GM12878 (cell line): ENCODE measurements around the gene CACNG3. TPM values are rescaled to one million over a fixed set of nuclear protein-coding genes. Genes with fewer than 3 reads are reported as not detected.

ENCODE experiments used
- ATAC-seq: fragments of 200-7000 bp; cut with Tn5 transposase; 3 replicates; pipeline ENCODE4 v1.9.1; 2020; ENCODE audit warnings: mild to moderate bottlenecking, moderate library complexity
- BruUV-seq: library from RNA; stranded (reverse); fragments of 400-500 nt; replicated peaks from 2 replicates; lab custom pipeline; 2021; lab: Mats Ljungman, UMichigan
- CTCF ChIA-PET: fragments of 300-600 bp; sonication (Branson Sonifier 250); formaldehyde crosslinking; extraction: SDS; loops from one replicate; lab custom pipeline; 2021; ENCODE audit warnings: inconsistent platforms; lab: Yijun Ruan, JAX
- POLR2A ChIA-PET: fragments of 350-600 bp; formaldehyde crosslinking; extraction: SDS; loops from one replicate; lab custom pipeline; 2021; ENCODE audit warnings: inconsistent platforms; lab: Charles Lee
- RAD21 ChIA-PET: fragments of 300-600 bp; sonication (Branson Sonifier 250); formaldehyde crosslinking; loops from one replicate; lab custom pipeline; 2023; ENCODE audit warnings: antibody characterized with exemption; ENCODE audit not compliant: unreplicated experiment; lab: Charles Lee
- SMC1A ChIA-PET: fragments of 300-600 bp; sonication (Branson Sonifier 250); formaldehyde crosslinking; loops from one replicate; lab custom pipeline; 2023; ENCODE audit not compliant: unreplicated experiment, uncharacterized antibody; lab: Charles Lee
- DNase-seq: peaks from one replicate; pipeline ENCODE4 v3.0.0-alpha.2; 2011; ENCODE audit warnings: low read depth, low spot score
- FAIRE-seq: peaks from 3 replicates; lab custom pipeline; 2011; peaks lifted over from hg19 to GRCh38; lab: Jason Lieb, UNC
- H2AFZ ChIP-seq: 2 replicates; pipeline ENCODE4 v1.6.0; 2011; ENCODE audit warnings: low read depth, low read length, control low read depth; ENCODE audit not compliant: control insufficient read depth
- H3K27ac ChIP-seq: 2 replicates; pipeline ENCODE4 v1.5.1; 2011; ENCODE audit warnings: control low read depth; ENCODE audit not compliant: control insufficient read depth, insufficient read depth
- H3K27me3 ChIP-seq, 2 experiments: replicated peaks in 1 of 2; 2 replicates each; pipeline versions ENCODE4 v1.6.0 to v1.6.1; 2011; ENCODE audit warnings: low read length in 1 of 2; ENCODE audit not compliant: control insufficient read depth in 2 of 2, insufficient read depth in 2 of 2
- H3K36me3 ChIP-seq, 2 experiments: 2 replicates each; pipeline ENCODE4 v1.5.1; 2011; ENCODE audit warnings: low read length in 1 of 2; ENCODE audit not compliant: control insufficient read depth in 2 of 2, insufficient read depth in 2 of 2
- H3K4me1 ChIP-seq: 2 replicates; pipeline ENCODE4 v1.6.1; 2011; ENCODE audit warnings: mild to moderate bottlenecking, low read length, moderate library complexity, mixed read lengths; ENCODE audit not compliant: control insufficient read depth, insufficient read depth
- H3K4me2 ChIP-seq: 2 replicates; pipeline ENCODE4 v1.6.0; 2011; ENCODE audit warnings: control low read depth; ENCODE audit not compliant: control insufficient read depth, insufficient read depth
- H3K4me3 ChIP-seq: fragments of 200-600 bp; sonication (generic); 2 replicates; pipeline ENCODE4 v1.5.1; 2016
- H3K79me2 ChIP-seq: 2 replicates; pipeline ENCODE4 v1.6.0; 2011; ENCODE audit warnings: low read length; ENCODE audit not compliant: control insufficient read depth, insufficient read depth
- H3K9ac ChIP-seq: 2 replicates; pipeline ENCODE4 v1.8.0; 2011; ENCODE audit warnings: low read length, control low read depth, mixed read lengths; ENCODE audit not compliant: control insufficient read depth, insufficient read depth
- H3K9me3 ChIP-seq: replicated peaks from 3 replicates; pipeline ENCODE4 v1.5.1; 2011; ENCODE audit warnings: mild to moderate bottlenecking, low read length; ENCODE audit not compliant: control insufficient read depth, insufficient read depth
- H4K20me1 ChIP-seq: 2 replicates; pipeline ENCODE4 v1.6.0; 2011; ENCODE audit not compliant: control insufficient read depth, insufficient read depth
- ASH2L ChIP-seq: fragments of 300-600, 200-600 bp; sonication (generic); IDR thresholded peaks from 2 replicates; pipeline ENCODE4 v1.6.1; 2017; ENCODE audit warnings: low read depth, mild to moderate bottlenecking, borderline replicate concordance
- BCLAF1 ChIP-seq: fragments of 450-650 bp; IDR thresholded peaks from 2 replicates; pipeline ENCODE4 v1.6.1; 2017; ENCODE audit warnings: antibody characterized with exemption, mild to moderate bottlenecking, moderate library complexity
- CBX3 ChIP-seq: fragments of 200-600 bp; sonication (generic); IDR thresholded peaks from 2 replicates; pipeline ENCODE4 v1.6.1; 2016; ENCODE audit warnings: low read depth, borderline replicate concordance
- CREB1 ChIP-seq: IDR thresholded peaks from 2 replicates; pipeline ENCODE4 v1.6.1; 2012; ENCODE audit warnings: low read depth, mild to moderate bottlenecking, inconsistent platforms
- DPF2 ChIP-seq: fragments of 450-650 bp; IDR thresholded peaks from 2 replicates; pipeline ENCODE4 v1.6.1; 2017; ENCODE audit warnings: mild to moderate bottlenecking
- ELK1 ChIP-seq: IDR thresholded peaks from 2 replicates; pipeline ENCODE4 v1.6.1; 2012; ENCODE audit warnings: low read depth, low read length, improper control_type of control experiment
- EZH2 ChIP-seq: IDR thresholded peaks from 2 replicates; pipeline ENCODE4 v1.6.1; 2012; ENCODE audit warnings: low read depth, mild to moderate bottlenecking, control low read depth, inconsistent platforms, low read length, borderline replicate concordance; ENCODE audit not compliant: control insufficient read depth
- HCFC1 ChIP-seq: fragments of 150-350 bp; IDR thresholded peaks from 2 replicates; pipeline ENCODE4 v1.6.1; 2014; ENCODE audit warnings: low read length
- IRF4 ChIP-seq: IDR thresholded peaks from 2 replicates; pipeline ENCODE4 v1.6.1; 2011; ENCODE audit warnings: low read depth, low read length
- NFYA ChIP-seq: IDR thresholded peaks from 2 replicates; pipeline ENCODE4 v1.6.1; 2011; ENCODE audit warnings: low read depth, mild to moderate bottlenecking, low read length, improper control_type of control experiment, borderline replicate concordance
- TCF7 ChIP-seq: IDR thresholded peaks from 2 replicates; pipeline ENCODE4 v1.6.1; 2014; ENCODE audit warnings: antibody characterized with exemption, borderline replicate concordance
- USF2 ChIP-seq: IDR thresholded peaks from 2 replicates; pipeline ENCODE4 v1.6.1; 2011; ENCODE audit warnings: low read depth, low read length, improper control_type of control experiment, borderline replicate concordance
- WGBS: methylation state at CpG from one replicate; pipeline ENCODE4 v1.1.6; 2016; ENCODE audit warnings: low lambda C conversion rate; ENCODE audit not compliant: insufficient replicate concordance, insufficient coverage; ENCODE audit errors: missing lambda C conversion rate; 5-methylcytosine and 5-hydroxymethylcytosine counted together
- in situ Hi-C: fragments of 300-500 bp; cut with MboI; formaldehyde crosslinking; loops from 9 replicates; pipeline ENCODE4 v1.14.3; 2018; ENCODE audit warnings: mixed read lengths
- intact Hi-C: fragments of 100-400 bp; cut with micrococcal nuclease; formaldehyde crosslinking; loops from one replicate; pipeline ENCODE4 v1.14.2; 2022; ENCODE audit not compliant: unreplicated experiment
- polyA plus RNA-seq, 11 experiments: library from polyadenylated mRNA; depleted of rRNA in 4 of 11; unstranded in 6 of 11; stranded (reverse) in 5 of 11; fragments of >200 nt; fragmentation: Nextera tagmentation in 4 of 11; fragmentation: Illumina TruSeq in 1 of 11; extraction: Ambion mirVana in 4 of 11; extraction: Trizol in 1 of 11; gene quantifications; 1 replicate in 1 of 11; 2 replicates in 10 of 11; pipeline versions ENCODE4 v1.2.1 to v1.2.3, GENCODE V29; 2011 to 2016; ENCODE audit warnings: inconsistent platforms in 2 of 11, missing spikeins in 2 of 11, low read depth in 1 of 11
- total RNA-seq, 4 experiments: library from RNA; depleted of rRNA in 3 of 4; stranded (reverse); fragments of >200 nt in 3 of 4; fragmentation: Illumina TruSeq in 1 of 4; extraction: Trizol in 1 of 4; gene quantifications; 2 replicates each; pipeline versions ENCODE4 v1.2.1 to v1.2.3, GENCODE V29; 2013 to 2021
- TF ChIP-seq, protein P1 (sequence below): IDR thresholded peaks from 2 replicates; pipeline ENCODE4 v1.6.1; 2011; ENCODE audit warnings: low read depth, mild to moderate bottlenecking, low read length, moderate library complexity, borderline replicate concordance; ENCODE audit errors: extremely low read depth

The CACNG3 gene
- total and polyA plus RNA-seq, 10 of the 15 experiments (the other 5 are each of a cell fraction or from before 2014, with no cell fraction given) = 0.04 TPM; not detected in 9

- no peak for TF ChIP-seq EZH2
- TF ChIP-seq USF2 = no peak
- no peak for TF ChIP-seq CBX3
- TF ChIP-seq CREB1 = no peak
- TF ChIP-seq TCF7 = no peak
- no peak for TF ChIP-seq DPF2
- no peak for TF ChIP-seq ASH2L
- TF ChIP-seq, protein P1, sequence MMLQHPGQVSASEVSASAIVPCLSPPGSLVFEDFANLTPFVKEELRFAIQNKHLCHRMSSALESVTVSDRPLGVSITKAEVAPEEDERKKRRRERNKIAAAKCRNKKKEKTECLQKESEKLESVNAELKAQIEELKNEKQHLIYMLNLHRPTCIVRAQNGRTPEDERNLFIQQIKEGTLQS = no peak
- TF ChIP-seq IRF4 = no peak
- TF ChIP-seq ELK1 = no peak
- no peak for TF ChIP-seq NFYA
- TF ChIP-seq BCLAF1 = no peak
- TF ChIP-seq HCFC1 = no peak
- TF ChIP-seq, all 136 proteins: peak for 0
- Histone ChIP-seq H3K9ac (no peak overlapping the region), H2AFZ (no peak overlapping the region), H3K36me3 (no peaks in the 10 kb centered on the region), H3K4me2 (no peak overlapping the region), H3K4me3 (no peak overlapping the region; the same call in 1 of the 2 replicates), H3K27ac (no peak overlapping the region), H3K9me3 (no peaks in the 10 kb centered on the region), H3K79me2 (no peaks in the 10 kb centered on the region), H3K27me3 (no peaks in the 10 kb centered on the region), H3K4me1 (no peaks in the 10 kb centered on the region), H4K20me1 (no peaks in the 10 kb centered on the region)
- ChIA-PET RAD21 (no interaction called here), CTCF (no interaction called here), POLR2A (no interaction called here), SMC1A (no interaction called here)
- no peak for ATAC-seq
- WGBS = 24% methylated on average over 2 of the region's 2 CpGs
- intact Hi-C loops (no loop called here), in situ Hi-C loops (no loop called here)
- no peak for DNase-seq
- BruUV-seq = no TSS peak
- no peak for FAIRE-seq
Measured at GRCh38 chr16:24347556-24347955, 91.4 kb downstream of the CACNG3 start.
